ENCODE data around the gene SGK1.
A peak's percentile ranks its signal among the peaks of the same experiment; 100 is the strongest.

SGK1 gene

DNA sequence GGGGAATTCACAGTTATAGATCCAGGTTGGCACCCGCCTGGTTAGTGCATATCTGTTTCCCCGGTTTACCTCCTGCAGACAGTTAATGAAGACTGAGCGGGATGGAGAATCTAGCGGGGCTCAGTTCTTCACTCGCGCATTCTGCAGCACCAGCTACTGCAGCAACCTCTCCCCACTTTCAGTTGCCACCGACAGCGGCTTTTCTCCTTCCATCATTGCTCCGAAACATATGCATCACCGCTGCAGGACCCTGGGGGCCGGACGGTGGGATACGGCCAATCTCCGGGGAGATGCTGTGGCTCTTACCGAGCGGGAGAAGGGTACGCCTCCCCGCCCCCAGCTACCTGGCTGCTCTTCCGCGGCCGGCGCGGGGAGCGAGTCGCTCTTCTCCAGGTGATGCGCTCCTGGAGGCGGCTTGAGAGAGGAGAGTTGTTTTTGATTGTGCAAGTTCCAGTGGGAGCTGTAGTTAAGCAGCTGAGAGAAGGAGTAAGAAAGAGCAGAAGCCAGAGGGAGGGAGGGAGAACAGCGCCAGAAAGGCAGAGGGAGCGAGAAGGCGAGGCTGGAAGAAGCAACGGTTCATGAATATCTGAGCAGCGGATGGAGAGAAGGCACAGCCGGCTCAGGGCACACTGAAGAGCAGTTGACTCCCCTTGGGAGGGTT lies at the start of gene SGK1:
TSS of gene SGK1 (minus strand) at position 642 of the 661 bp plus-strand sequence. CDS start 652 bp downstream, outside the sequence.
- peak; percentile 49 for DNase-seq

GRCh38 chr6:134363323-134364039 lies 45.6 kb upstream of the SGK1 start:
- no peak for DNase-seq

GRCh38 chr6:134361011-134361410 lies 43.1 kb upstream of the SGK1 start:
- no peak for DNase-seq

DNA sequence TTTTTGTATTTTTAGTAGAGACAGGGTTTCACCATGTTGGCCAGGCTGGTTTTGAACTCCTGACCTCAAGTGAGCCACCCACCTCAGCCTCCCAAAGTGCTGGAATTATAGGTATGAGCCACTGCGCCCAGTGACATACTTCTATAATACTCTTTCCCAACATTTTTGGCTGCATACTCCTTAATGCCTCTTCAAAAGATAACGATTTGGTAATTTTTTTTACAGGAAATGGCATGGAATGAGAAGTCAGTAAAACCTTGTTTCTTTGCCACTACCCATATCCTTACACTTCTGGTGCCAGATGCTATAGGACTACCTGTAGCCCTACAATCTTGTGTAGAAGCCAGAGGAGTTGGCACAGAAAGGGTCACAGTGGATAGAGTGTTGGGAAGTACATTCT lies 41.4 kb upstream of the SGK1 start:
- DNase-seq: no peak

DNA sequence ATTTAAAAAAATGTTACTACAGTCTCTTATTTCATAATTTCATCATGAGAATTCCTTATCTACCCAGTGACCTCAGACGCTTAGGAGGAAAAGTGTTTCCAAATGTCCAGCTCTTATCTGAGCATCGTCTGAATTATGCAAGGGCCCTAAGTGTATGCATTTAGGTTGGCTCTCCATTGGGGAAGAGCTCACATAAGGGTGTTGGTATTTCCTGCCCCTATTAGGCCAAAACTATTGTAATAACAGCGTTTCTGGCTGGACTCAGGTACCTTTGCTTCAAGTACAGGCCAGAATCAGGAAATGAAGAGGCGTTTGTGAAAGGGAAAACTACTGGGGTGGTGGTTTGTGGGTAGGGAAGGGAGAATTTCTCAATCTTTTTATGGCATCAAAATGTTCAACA lies 40.4 kb upstream of the SGK1 start:
- DNase-seq: no peak

- DNase-seq: no peak
Measured at GRCh38 chr6:134357022-134357487, 39.1 kb upstream of the SGK1 start.

- DNase-seq: no peak
Measured at GRCh38 chr6:134356405-134356804, 38.5 kb upstream of the SGK1 start.

DNA sequence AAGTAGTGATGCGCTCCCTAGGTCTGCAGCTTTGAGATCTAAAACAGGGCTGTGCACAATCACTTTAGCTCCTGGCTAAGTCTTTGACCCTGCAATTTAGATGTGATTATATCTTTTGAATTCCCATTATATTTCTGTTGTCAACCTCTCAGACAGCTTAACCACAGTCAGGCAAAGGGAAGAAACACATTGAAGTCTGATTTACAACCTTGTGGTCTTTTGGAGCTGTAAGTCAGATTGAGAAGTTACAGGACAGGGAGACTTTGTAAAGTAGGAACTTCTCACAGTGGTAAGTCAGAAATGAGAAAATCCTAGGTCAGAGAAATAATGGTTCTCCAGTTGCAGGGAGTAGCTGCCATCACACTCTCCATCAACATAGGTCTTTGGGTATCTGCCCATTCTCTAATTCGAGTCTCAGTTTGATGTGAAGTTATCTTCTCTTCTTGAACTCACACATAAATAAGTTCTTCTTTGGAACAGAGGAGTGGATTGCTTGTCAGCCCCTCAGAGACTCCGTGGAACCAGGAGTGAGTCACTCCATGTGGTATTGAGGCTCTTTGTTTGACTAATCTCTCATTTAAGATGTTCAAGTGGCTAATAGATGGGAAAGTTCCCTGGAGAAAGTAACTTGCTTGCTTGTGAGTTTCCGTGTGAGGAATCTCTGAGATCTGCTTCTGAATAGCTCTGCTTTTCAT lies 35.0 kb upstream of the SGK1 start:
- no peak for DNase-seq

GRCh38 chr6:134351615-134352474 lies 33.9 kb upstream of the SGK1 start:
- peak; percentile 23 for DNase-seq

DNA sequence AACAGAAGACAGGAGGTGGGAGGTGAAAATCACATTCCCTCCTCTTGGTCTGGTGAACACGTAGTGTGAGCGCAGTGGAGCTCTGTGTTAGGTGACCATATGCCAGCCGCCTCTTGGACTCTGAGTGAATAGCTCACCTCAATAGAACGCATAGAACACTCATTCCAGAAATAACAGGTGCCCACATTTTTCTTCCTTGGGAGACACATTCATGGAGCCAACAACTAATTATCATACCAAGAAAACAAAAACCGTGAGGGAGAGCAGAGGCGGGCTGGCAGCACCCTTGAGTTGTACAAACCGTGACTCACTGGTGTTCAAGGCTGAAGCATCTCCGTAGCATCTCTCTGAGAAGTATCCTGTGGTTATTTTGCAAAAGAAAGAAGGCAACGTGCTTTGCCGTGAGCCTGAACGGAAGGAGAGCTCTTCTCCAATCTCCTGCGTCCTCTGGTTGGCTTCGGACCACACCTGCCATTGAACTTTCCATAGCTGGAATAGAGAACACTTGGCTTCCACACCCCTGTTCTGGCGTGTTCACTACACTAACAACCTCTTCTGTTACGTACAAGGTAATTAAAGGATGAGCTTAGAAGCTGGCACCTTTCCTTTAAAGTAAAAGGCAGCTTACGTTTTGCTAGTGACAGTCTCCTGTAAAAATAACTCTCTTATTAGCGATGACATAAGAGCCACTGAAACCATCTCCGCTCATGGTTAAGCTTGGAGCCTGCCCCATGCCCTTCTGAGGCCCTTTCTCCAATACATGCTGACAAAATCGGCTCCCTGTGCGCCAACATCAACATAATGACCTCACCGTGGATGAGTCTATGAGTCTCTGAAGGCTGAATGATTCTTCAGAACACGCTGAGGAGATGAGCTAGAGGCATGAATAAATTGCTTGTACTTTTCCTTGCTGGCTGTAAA lies 30.2 kb upstream of the SGK1 start:
- DNase-seq: no peak

DNA sequence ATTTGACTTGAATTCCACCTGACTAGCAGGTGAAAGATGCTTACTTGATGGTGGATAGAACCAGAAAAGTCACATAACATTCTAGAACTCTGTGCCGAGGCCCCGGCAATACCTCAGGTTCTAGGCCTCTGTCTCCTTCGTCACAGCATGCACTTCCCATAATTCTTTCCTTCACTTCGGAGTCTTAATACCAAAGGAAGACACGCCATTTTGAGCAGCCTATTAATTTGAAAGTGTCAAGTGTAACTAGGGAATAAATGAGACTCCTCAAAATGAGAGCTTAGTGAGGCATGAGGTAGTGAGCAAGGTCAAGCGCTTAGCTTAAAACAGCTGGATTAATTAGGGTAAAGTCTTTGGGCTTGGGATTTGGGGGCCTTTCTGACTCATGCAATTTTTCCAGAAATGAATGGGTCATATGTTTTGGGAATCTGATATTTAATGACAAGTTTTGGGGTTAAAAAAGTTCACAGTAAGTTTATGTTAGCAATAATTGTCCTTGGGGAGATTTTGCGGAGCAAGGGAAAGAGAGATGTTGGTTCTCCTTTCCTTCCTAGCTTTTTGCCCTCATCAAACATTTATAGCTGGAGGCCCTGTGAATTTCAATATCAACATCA lies 29.1 kb upstream of the SGK1 start:
- DNase-seq: no peak

DNA sequence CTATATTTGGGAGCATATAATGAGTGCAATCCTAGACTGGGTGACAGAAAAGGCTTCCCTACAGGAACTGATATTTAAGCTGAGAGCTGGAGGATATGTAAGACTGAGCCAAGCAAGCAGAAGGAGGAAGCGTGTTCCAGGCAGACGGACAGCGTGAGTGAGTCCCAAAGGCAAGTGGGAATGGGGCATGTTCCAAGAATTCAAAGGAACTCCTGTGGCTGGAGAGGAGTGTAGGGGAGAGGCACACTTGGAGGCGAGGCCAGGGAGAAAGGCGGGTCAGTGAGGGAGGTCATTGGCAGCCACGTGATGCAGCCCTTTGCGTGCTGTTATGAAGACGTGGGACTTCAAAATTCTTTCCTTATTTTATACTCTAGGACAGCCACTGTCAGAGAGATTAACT lies 27.9 kb upstream of the SGK1 start:
- no peak for DNase-seq

DNA sequence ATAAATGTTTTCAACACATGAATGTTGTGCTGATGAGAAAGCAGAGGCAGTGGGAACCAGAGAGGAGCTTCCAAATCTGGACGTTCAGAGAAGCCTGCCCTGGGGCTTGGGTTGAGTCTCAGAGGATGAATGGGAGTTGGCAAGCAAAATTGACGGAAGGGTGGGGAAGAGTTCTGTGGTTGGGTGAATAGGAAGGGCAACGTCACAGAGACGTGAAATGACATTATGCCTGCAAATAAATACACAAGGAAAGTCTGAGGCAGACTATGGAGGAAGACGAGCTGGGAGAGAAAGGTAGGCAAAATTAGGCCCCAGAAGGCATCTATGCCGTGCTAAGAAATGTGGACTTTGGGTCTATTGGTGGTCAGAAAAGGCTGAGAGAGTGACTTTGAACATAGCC lies 25.2 kb upstream of the SGK1 start:
- DNase-seq: no peak

DNA sequence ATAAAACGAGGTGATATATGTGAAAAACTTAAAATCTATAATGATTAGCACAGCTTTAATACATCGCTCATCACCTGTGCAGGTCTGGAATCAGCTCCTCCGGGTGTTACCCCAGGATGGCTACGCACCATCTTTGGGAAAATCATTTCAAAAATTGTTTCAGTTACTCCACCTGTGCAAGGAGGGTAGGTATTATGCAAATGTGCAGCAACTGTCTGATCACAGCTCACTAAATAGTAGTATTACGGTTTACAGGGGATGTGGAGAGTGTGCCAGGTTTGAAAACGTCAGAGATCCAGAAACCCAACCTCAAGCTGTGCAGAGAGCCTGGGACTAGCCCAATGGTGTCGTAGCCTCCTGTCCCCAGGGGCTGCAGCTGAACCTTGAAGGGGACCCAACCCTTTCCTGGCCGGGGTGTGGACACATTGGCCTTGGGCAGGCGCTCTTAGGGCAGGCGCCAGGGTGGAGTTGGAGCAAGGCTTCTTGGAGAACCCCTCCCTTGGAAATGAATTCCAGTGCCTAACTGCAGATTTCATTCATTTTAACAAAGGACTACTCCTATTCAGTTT lies 24.2 kb upstream of the SGK1 start:
- DNase-seq: no peak

- no peak for DNase-seq
Measured at GRCh38 chr6:134340179-134340975, 22.5 kb upstream of the SGK1 start.

DNA sequence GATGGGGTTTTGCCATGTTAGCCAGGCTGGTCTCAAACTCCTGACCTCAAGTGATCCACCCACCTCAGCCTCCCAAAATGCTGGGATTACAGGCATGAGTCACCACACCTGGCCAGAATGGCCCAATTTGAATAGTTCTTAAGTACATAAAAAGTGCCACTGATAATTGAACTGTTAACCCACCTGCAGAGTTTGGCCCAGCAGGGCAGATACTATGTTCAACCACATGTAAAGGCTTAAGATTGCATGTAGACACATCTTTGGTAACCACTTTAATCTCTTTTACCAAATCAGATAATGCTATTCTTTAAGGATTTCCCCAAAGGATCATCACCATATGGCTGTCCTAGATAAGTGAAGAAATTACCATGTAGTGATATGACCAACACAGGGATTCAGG lies 21.3 kb upstream of the SGK1 start:
- no peak for DNase-seq

DNA sequence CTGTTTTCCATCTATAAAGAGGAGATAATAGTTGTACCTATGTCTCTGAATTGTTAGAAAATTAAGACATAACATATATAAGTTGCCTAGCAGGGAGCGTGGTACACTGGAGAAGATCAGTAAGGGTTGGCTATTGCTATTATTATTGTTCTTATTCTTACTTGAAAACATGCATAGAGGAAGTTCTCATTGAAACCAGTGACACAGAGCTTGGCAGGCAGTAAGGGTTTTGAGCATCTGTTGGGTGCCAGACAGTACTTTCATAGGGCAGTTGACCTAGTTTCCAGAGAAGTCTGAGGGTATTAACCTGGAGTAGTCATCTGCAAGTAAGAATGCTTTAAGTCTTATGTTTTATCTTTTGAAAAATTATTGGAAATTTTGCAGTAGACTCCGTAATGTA lies 13.3 kb upstream of the SGK1 start:
- no peak for DNase-seq

- DNase-seq: no peak
Measured at GRCh38 chr6:134330555-134330954, 12.6 kb upstream of the SGK1 start.

- no peak for DNase-seq
Measured at GRCh38 chr6:134328792-134329191, 10.9 kb upstream of the SGK1 start.

DNA sequence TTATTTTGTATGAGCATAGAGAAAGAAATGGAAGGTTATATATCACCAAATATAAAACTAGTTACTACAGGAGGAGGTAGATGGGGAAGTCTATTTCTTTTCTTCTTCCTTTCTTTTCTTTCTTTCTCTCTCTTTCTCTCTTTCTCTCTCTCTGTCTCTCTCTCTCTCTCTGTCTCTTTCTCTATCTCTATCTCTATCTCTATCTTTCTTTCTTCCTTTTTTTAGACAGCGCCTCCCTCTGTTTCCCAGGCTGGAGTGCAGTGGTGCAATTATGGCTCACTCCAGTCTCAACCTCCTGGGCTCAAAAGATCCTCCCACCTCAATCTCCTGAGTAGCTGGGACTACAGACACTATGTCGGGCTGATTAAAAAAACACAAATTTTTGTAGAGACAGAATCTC lies 10.2 kb upstream of the SGK1 start:
- no peak for DNase-seq

All from activated T-cell treated with anti-CD3 and anti-CD28 coated beads, Interleukin-2, amount 50 U/mL, for 1 hour (primary cell).